ENCODE results near the gene CEP63.

DNA sequence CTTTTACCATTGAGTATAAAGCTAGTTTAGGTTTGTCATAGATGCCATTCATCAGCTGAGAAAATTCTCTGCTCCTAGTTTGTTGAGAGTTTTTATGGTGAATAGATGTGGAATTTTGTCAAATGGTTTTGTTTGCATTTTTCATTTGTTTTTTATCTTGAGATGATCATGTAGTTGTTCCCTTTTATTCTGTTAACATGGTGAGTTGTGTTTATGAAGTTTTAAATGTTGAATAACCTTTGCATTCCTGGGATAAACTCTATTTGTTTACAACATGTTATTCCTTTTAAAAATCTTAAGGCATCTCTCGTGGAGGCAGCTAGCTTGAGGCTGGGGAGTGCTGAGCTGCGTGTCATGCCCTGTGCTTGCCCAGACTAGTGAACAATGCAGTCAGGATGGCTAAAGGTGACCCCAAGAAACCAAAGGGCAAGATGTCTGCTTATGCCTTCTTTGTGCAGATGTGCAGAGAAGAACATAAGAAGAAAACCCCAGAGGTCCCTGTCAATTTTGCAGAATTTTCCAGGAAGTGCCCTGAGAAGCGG lies 48.6 kb upstream of the CEP63 start:
- TF ChIP-seq, protein P1, sequence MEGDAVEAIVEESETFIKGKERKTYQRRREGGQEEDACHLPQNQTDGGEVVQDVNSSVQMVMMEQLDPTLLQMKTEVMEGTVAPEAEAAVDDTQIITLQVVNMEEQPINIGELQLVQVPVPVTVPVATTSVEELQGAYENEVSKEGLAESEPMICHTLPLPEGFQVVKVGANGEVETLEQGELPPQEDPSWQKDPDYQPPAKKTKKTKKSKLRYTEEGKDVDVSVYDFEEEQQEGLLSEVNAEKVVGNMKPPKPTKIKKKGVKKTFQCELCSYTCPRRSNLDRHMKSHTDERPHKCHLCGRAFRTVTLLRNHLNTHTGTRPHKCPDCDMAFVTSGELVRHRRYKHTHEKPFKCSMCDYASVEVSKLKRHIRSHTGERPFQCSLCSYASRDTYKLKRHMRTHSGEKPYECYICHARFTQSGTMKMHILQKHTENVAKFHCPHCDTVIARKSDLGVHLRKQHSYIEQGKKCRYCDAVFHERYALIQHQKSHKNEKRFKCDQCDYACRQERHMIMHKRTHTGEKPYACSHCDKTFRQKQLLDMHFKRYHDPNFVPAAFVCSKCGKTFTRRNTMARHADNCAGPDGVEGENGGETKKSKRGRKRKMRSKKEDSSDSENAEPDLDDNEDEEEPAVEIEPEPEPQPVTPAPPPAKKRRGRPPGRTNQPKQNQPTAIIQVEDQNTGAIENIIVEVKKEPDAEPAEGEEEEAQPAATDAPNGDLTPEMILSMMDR (IDR thresholded peaks at IDR 0.05 in 4 of 5, conservative IDR thresholded peaks at IDR 0.05 in 1 of 5) = no peak
- no peak for TF ChIP-seq POLR2A (IDR thresholded peaks at IDR 0.05)
